ENCODE data around the gene LAMC2. TPM values are rescaled to one million over a fixed set of nuclear protein-coding genes. Genes with fewer than 3 reads are reported as not detected.

The LAMC2 gene
- total and polyA plus RNA-seq, 2 of the 13 experiments (the other 11 are each of a cell fraction or from before 2014, with no cell fraction given), result 0.03 TPM; not detected in 1

DNA sequence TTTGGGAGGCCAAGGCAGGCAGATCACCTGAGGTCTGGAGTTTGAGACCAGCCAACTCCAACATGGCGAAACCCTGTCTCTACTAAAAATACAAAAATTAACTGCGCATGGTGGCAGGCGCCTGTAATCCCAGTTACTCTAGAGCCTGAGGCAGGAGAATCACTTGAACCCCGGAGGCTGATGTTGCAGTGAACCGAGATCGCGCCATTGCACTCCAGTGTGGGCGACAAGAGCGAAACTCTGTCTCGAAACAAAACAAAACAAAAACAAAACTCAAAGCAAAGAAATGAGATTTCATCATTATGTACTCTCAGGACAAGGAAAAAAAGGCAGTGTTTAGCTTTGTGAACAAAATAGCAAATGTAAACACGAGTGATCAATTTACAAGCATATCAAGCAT lies 61.0 kb downstream of the LAMC2 start:
- Histone ChIP-seq H3K4me2 (ENCODE audit: low read depth, low read length) (no peak overlapping the region), H3K27ac (ENCODE audit: extremely low read length, insufficient read depth, low read length) (no peak overlapping the region), H3K9ac (ENCODE audit: insufficient read depth, low read depth, low read length) (no peak overlapping the region), H3K27me3 (ENCODE audit: control insufficient read depth in 1 of 2, insufficient read depth in 2 of 2, low read length in 2 of 2) (no peaks in the 10 kb centered on the region), H3K4me3 (replicated peaks in 1 of 3; ENCODE audit: insufficient read depth in 1 of 3, low read depth in 2 of 3, low read length in 3 of 3) (no peak overlapping the region), H3K4me1 (ENCODE audit: insufficient read depth, low read length) (no peaks in the 10 kb centered on the region), H3K79me2 (ENCODE audit: insufficient read depth, low read length) (no peaks in the 10 kb centered on the region), H4K20me1 (ENCODE audit: insufficient read depth, low read length) (no peaks in the 10 kb centered on the region), H3K36me3 (replicated peaks in 1 of 2; ENCODE audit: control insufficient read depth in 1 of 2, insufficient read depth in 2 of 2, low read length in 2 of 2) (no peaks in the 10 kb centered on the region), H2AFZ (ENCODE audit: low read length) (no peak overlapping the region), H3K9me3 (ENCODE audit: low read length) (no peaks in the 10 kb centered on the region)
- POLR2A ChIA-PET, result no interaction called here
- in situ Hi-C loops (cut with HindIII; ENCODE audit: extremely low pct_ligation_motif_present, low pct_unique_long_range_greater_than_20kb), result no loop called here
- no TSS peak for BruUV-seq (replicated peaks)
- no peak for ATAC-seq
- CTCF ChIA-PET (ENCODE audit: low intra/inter-chr PET ratio, low total read pairs), result no interaction called here
- intact Hi-C loops (cut with micrococcal nuclease; ENCODE audit: unreplicated experiment), result no loop called here
- FAIRE-seq, result no peak
- no peak for DNase-seq (ENCODE audit: low spot score)
- 65% methylated on average over 11 of the region's 11 CpGs for WGBS (ENCODE audit: low lambda C conversion rate)
- TF ChIP-seq, protein P1, sequence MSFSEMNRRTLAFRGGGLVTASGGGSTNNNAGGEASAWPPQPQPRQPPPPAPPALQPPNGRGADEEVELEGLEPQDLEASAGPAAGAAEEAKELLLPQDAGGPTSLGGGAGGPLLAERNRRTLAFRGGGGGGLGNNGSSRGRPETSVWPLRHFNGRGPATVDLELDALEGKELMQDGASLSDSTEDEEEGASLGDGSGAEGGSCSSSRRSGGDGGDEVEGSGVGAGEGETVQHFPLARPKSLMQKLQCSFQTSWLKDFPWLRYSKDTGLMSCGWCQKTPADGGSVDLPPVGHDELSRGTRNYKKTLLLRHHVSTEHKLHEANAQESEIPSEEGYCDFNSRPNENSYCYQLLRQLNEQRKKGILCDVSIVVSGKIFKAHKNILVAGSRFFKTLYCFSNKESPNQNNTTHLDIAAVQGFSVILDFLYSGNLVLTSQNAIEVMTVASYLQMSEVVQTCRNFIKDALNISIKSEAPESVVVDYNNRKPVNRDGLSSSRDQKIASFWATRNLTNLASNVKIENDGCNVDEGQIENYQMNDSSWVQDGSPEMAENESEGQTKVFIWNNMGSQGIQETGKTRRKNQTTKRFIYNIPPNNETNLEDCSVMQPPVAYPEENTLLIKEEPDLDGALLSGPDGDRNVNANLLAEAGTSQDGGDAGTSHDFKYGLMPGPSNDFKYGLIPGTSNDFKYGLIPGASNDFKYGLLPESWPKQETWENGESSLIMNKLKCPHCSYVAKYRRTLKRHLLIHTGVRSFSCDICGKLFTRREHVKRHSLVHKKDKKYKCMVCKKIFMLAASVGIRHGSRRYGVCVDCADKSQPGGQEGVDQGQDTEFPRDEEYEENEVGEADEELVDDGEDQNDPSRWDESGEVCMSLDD (CRISPR knock-in tag; IDR thresholded peaks at IDR 0.05; ENCODE audit: borderline replicate concordance), result no peak
- TF ChIP-seq CENPT (CRISPR knock-in tag; IDR thresholded peaks at IDR 0.05; ENCODE audit: low read depth), result no peak
- no peak for TF ChIP-seq ZNF550 (CRISPR knock-in tag; IDR thresholded peaks at IDR 0.05; ENCODE audit: borderline replicate concordance)
- TF ChIP-seq ZSCAN25 (CRISPR knock-in tag; IDR thresholded peaks at IDR 0.05), result no peak
- TF ChIP-seq ZNF101 (CRISPR knock-in tag; IDR thresholded peaks at IDR 0.05; ENCODE audit: borderline replicate concordance, low read depth), result no peak
- TF ChIP-seq PHF21A (CRISPR knock-in tag; IDR thresholded peaks at IDR 0.05), result no peak
- TF ChIP-seq, protein P2, sequence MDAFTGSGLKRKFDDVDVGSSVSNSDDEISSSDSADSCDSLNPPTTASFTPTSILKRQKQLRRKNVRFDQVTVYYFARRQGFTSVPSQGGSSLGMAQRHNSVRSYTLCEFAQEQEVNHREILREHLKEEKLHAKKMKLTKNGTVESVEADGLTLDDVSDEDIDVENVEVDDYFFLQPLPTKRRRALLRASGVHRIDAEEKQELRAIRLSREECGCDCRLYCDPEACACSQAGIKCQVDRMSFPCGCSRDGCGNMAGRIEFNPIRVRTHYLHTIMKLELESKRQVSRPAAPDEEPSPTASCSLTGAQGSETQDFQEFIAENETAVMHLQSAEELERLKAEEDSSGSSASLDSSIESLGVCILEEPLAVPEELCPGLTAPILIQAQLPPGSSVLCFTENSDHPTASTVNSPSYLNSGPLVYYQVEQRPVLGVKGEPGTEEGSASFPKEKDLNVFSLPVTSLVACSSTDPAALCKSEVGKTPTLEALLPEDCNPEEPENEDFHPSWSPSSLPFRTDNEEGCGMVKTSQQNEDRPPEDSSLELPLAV (CRISPR knock-in tag; conservative IDR thresholded peaks at IDR 0.05; ENCODE audit: low read depth), result no peak
- TF ChIP-seq CHCHD3 (CRISPR knock-in tag; IDR thresholded peaks at IDR 0.05), result no peak
- TF ChIP-seq TRIM24 (CRISPR knock-in tag; IDR thresholded peaks at IDR 0.05), result no peak
- TF ChIP-seq, protein P3, sequence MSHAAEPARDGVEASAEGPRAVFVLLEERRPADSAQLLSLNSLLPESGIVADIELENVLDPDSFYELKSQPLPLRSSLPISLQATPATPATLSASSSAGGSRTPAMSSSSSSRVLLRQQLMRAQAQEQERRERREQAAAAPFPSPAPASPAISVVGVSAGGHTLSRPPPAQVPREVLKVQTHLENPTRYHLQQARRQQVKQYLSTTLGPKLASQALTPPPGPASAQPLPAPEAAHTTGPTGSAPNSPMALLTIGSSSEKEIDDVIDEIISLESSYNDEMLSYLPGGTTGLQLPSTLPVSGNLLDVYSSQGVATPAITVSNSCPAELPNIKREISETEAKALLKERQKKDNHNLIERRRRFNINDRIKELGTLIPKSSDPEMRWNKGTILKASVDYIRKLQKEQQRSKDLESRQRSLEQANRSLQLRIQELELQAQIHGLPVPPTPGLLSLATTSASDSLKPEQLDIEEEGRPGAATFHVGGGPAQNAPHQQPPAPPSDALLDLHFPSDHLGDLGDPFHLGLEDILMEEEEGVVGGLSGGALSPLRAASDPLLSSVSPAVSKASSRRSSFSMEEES (CRISPR knock-in tag; IDR thresholded peaks at IDR 0.05), result no peak
- no peak for TF ChIP-seq ZBTB7B (CRISPR knock-in tag; IDR thresholded peaks at IDR 0.05)
- no peak for TF ChIP-seq MYNN (CRISPR knock-in tag; IDR thresholded peaks at IDR 0.05; ENCODE audit: low read depth)
- no peak for TF ChIP-seq SIX4 (CRISPR knock-in tag; IDR thresholded peaks at IDR 0.05)
- no peak for TF ChIP-seq CERS6 (CRISPR knock-in tag; IDR thresholded peaks at IDR 0.05)
- TF ChIP-seq, protein P4, sequence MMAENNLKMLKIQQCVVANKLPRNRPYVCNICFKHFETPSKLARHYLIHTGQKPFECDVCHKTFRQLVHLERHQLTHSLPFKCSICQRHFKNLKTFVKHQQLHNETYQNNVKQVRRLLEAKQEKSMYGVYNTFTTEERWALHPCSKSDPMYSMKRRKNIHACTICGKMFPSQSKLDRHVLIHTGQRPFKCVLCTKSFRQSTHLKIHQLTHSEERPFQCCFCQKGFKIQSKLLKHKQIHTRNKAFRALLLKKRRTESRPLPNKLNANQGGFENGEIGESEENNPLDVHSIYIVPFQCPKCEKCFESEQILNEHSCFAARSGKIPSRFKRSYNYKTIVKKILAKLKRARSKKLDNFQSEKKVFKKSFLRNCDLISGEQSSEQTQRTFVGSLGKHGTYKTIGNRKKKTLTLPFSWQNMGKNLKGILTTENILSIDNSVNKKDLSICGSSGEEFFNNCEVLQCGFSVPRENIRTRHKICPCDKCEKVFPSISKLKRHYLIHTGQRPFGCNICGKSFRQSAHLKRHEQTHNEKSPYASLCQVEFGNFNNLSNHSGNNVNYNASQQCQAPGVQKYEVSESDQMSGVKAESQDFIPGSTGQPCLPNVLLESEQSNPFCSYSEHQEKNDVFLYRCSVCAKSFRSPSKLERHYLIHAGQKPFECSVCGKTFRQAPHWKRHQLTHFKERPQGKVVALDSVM (CRISPR knock-in tag; IDR thresholded peaks at IDR 0.05), result no peak
- TF ChIP-seq NCOA1 (CRISPR knock-in tag; IDR thresholded peaks at IDR 0.05), result no peak
